Breast epithelium (tissue), 4 donors: Measurements from ENCODE around the gene HTT. TPM values are rescaled to one million over a fixed set of nuclear protein-coding genes. Genes with fewer than 3 reads are reported as not detected.

Source experiments
- DNase-seq, 2 donors: peaks; one replicate each; pipeline ENCODE4 v3.0.0-alpha.2; 2019; ENCODE audit warnings: low spot score in 2 of 2
- H3K27ac ChIP-seq, 2 donors: fragments of 200-600 bp; sonication (generic) in 1 of 2; one replicate each; pipeline ENCODE4 v1.5.1; 2016 to 2019; ENCODE audit warnings: mild to moderate bottlenecking in 1 of 2
- H3K27me3 ChIP-seq, 2 donors: fragments of 200-600 bp; sonication (generic) in 1 of 2; one replicate each; pipeline versions ENCODE4 v1.5.1 to v1.6.0; 2017 to 2019; ENCODE audit warnings: control low read depth in 1 of 2, mild to moderate bottlenecking in 1 of 2
- H3K36me3 ChIP-seq: fragments of 200-600 bp; one replicate; pipeline ENCODE4 v1.5.1; 2019
- H3K4me1 ChIP-seq, 2 donors: fragments of 200-600 bp; sonication (generic); one replicate each; pipeline ENCODE4 v1.5.1; 2016 to 2019; ENCODE audit warnings: control low read depth in 1 of 2
- H3K4me3 ChIP-seq, 3 donors: fragments of 200-600 bp; sonication (generic); 1 replicate in 2 of 3; 2 replicates in 1 of 3; pipeline ENCODE4 v1.5.1; 2016 to 2019; ENCODE audit warnings: mild to moderate bottlenecking in 3 of 3, moderate library complexity in 2 of 3
- H3K9me3 ChIP-seq, 2 donors: fragments of 200-600 bp; sonication (generic) in 1 of 2; one replicate each; pipeline ENCODE4 v1.5.1; 2016 to 2019; ENCODE audit warnings: control low read depth in 1 of 2
- POLR2A ChIP-seq: fragments of 450-650 bp; IDR thresholded peaks from one replicate; pipeline ENCODE4 v1.6.1; 2016; ENCODE audit warnings: antibody characterized with exemption, mild to moderate bottlenecking, moderate library complexity
- POLR2AphosphoS5 ChIP-seq, 3 donors: sonication (generic); formaldehyde crosslinking; IDR thresholded peaks; one replicate each; pipeline ENCODE4 v1.6.1; 2017; ENCODE audit warnings: antibody characterized with exemption in 3 of 3
- intact Hi-C: fragments of 100-400 bp; cut with DNase I; formaldehyde crosslinking; loops from one replicate; pipeline ENCODE4 v1.15.1; 2023; ENCODE audit warnings: low total_unique reads
- total RNA-seq, 3 donors: library from RNA; depleted of rRNA; stranded (reverse); fragments of >200 nt; gene quantifications; one replicate each; pipeline ENCODE4 v1.1.0, GENCODE V29; 2016
- TF ChIP-seq, protein P1 (sequence below), 3 donors: fragments of 450-650 bp; IDR thresholded peaks; one replicate each; pipeline ENCODE4 v1.5.1; 2016 to 2017; ENCODE audit warnings: antibody characterized with exemption in 3 of 3, mild to moderate bottlenecking in 3 of 3, moderate library complexity in 3 of 3

HTT gene
- total RNA-seq, 3 donors from 2014 or later, result 53.8 to 71.1 (median 55.1) TPM

DNA sequence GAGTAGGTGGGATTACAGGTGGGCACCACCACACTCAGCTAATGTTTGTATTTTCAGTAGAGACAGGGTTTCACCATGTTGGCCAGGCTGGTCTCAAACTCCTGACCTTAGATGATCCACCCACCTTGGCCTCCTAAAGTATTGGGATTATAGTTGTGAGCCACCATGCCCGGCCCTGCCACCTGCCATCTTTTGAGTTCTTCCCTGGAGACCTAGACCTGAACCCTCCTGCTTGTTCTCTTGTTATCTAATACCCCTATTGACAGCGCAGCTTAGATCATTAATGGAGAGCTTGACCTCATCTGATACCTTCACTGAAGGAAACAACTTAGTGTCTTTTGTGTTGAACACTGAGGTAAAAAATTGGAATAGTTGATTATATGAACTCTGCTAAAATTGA lies 53.6 kb downstream of the HTT start:
- no peak overlapping the region for H3K27ac ChIP-seq
- intact Hi-C loops, result no loop called here
- no peaks in the 10 kb centered on the region for H3K27me3 ChIP-seq
- H3K9me3 ChIP-seq, result no peaks in the 10 kb centered on the region
- no peak for DNase-seq
- H3K4me1 ChIP-seq, result no peaks in the 10 kb centered on the region
- H3K4me3 ChIP-seq, result no peak overlapping the region
- H3K36me3 ChIP-seq, result peaks cover 10% of the 10 kb centered on the region
- no peak for TF ChIP-seq POLR2A
- no peak for TF ChIP-seq POLR2AphosphoS5 (IDR thresholded peaks at IDR 0.05)
- TF ChIP-seq, protein P1, sequence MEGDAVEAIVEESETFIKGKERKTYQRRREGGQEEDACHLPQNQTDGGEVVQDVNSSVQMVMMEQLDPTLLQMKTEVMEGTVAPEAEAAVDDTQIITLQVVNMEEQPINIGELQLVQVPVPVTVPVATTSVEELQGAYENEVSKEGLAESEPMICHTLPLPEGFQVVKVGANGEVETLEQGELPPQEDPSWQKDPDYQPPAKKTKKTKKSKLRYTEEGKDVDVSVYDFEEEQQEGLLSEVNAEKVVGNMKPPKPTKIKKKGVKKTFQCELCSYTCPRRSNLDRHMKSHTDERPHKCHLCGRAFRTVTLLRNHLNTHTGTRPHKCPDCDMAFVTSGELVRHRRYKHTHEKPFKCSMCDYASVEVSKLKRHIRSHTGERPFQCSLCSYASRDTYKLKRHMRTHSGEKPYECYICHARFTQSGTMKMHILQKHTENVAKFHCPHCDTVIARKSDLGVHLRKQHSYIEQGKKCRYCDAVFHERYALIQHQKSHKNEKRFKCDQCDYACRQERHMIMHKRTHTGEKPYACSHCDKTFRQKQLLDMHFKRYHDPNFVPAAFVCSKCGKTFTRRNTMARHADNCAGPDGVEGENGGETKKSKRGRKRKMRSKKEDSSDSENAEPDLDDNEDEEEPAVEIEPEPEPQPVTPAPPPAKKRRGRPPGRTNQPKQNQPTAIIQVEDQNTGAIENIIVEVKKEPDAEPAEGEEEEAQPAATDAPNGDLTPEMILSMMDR (IDR thresholded peaks at IDR 0.05), result no peak

DNA sequence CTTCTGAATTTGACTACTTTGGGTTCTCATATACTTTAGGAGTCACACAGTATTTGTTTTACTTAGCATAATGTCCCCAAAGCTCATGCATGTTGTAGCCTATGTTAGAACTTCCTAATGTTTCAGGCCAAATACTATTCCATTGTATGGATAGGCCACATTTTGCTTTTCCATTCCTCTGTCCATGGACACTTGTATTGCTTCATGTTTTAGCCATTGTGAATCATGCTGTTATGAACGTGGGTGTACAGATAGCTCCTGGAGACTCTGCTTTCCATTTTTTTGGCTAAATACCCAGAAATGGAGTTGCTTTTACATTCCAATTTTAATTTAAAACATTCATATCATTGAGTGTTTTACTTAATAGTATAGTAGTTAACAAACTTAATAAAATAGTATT lies 54.5 kb downstream of the HTT start:
- peaks cover 10% of the 10 kb centered on the region for H3K36me3 ChIP-seq
- no peak for DNase-seq
- intact Hi-C loops, result no loop called here
- H3K27me3 ChIP-seq, result no peaks in the 10 kb centered on the region
- no peaks in the 10 kb centered on the region for H3K4me1 ChIP-seq
- H3K9me3 ChIP-seq, result no peaks in the 10 kb centered on the region
- H3K4me3 ChIP-seq, result no peak overlapping the region
- H3K27ac ChIP-seq, result no peak overlapping the region
- TF ChIP-seq POLR2A, result no peak

- Histone ChIP-seq H3K9me3 (no peaks in the 10 kb centered on the region), H3K4me1 (no peaks in the 10 kb centered on the region), H3K36me3 (peaks cover 10% of the 10 kb centered on the region), H3K27ac (no peak overlapping the region), H3K27me3 (no peaks in the 10 kb centered on the region), H3K4me3 (no peak overlapping the region)
- no peak for TF ChIP-seq POLR2A
- TF ChIP-seq, protein P1 (IDR thresholded peaks at IDR 0.05), result no peak
- TF ChIP-seq POLR2AphosphoS5 (IDR thresholded peaks at IDR 0.05), result no peak
- DNase-seq, result no peak
- intact Hi-C loops, result no loop called here
Observed at GRCh38 chr4:3130201-3130600, 55.7 kb downstream of the HTT start.

- peaks cover 10% of the 10 kb centered on the region for H3K36me3 ChIP-seq
- intact Hi-C loops, result no loop called here
- no peak overlapping the region for H3K4me3 ChIP-seq
- DNase-seq, result no peak
- no peaks in the 10 kb centered on the region for H3K27me3 ChIP-seq
- H3K27ac ChIP-seq, result no peak overlapping the region
- H3K4me1 ChIP-seq, result no peaks in the 10 kb centered on the region
- TF ChIP-seq, protein P1 (IDR thresholded peaks at IDR 0.05), result no peak
- TF ChIP-seq POLR2AphosphoS5 (IDR thresholded peaks at IDR 0.05) (no peak), POLR2A (no peak)
- H3K9me3 ChIP-seq, result no peaks in the 10 kb centered on the region
Observed at GRCh38 chr4:3130826-3131225, 56.3 kb downstream of the HTT start.

DNA sequence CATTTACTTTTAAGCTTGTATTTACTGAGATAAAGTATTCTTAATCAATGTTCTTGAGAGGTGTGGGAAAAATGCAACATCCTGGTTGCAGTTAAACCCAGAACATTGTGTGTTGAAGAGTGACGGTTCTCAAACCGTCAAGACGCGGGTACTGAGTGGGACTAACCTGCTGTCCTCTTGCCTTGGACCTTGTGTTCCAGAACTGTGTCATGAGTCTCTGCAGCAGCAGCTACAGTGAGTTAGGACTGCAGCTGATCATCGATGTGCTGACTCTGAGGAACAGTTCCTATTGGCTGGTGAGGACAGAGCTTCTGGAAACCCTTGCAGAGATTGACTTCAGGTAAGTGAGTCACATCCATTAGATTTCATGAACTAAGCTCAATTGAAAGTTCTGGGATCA lies 59.7 kb downstream of the HTT start:
- no peak for DNase-seq
- H3K27me3 ChIP-seq, result no peaks in the 10 kb centered on the region
- H3K4me3 ChIP-seq, result no peak overlapping the region
- intact Hi-C loops, result no loop called here
- no peak for TF ChIP-seq POLR2AphosphoS5 (IDR thresholded peaks at IDR 0.05)
- H3K27ac ChIP-seq, result no peak overlapping the region
- no peaks in the 10 kb centered on the region for H3K9me3 ChIP-seq
- H3K4me1 ChIP-seq, result no peaks in the 10 kb centered on the region
- peaks cover 10% of the 10 kb centered on the region for H3K36me3 ChIP-seq

DNA sequence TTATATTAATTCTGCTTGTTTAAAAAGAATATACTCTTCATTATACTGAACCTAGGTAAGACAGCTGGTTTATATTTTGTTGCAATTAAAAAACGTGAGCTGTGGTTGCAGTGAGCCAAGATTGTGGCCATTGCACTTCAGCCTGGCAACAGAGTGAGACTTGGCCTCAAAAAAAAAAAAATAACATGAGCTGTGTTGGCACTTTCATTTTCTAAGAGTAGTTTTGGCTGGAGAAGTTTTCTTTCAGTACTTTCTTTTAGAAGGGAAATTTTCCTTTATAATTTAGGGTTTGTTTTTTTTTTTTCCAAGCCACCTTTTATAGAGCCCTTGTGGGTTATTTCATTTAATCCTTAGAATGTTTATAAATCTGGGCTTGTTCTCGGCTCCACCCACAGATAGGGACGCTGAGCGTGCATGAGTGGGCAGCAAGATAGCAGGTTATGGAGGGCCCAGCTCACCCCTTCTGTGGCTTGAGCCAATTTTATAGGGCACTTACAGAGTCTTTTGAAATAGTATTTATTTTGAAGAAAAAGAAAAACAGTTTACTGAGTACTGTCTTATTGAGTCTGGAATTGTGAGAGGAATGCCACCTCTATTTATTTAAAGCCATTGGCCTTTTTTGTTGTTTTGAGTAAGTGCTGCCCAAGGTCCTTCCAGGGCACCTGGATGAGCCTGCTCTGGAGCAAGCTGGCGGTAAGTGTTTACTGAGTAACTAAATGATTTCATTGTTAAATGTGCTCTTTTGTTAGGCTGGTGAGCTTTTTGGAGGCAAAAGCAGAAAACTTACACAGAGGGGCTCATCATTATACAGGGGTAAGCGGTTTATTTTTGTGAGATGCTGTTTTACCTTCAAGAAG lies 60.9 kb downstream of the HTT start:
- TF ChIP-seq, protein P1 (IDR thresholded peaks at IDR 0.05), result no peak
- Histone ChIP-seq H3K27me3 (no peaks in the 10 kb centered on the region), H3K36me3 (peaks cover 7% of the 10 kb centered on the region), H3K4me1 (no peaks in the 10 kb centered on the region), H3K4me3 (no peak overlapping the region), H3K9me3 (no peaks in the 10 kb centered on the region), H3K27ac (peak overlapping the region; percentile 13 to 42)
- intact Hi-C loops, result no loop called here
- DNase-seq, result no peak
